VCaP (cell line): ENCODE measurements around the gene RIC3.
A peak's percentile ranks its signal among the peaks of the same experiment; 100 is the strongest.

Experiments
- H3K27ac ChIP-seq: fragments of 450-650 bp; 2 replicates; pipeline ENCODE4 v1.5.1; 2017
- TF ChIP-seq, protein P1 (sequence below): fragments of 450-650 bp; conservative IDR thresholded peaks from 2 replicates; pipeline ENCODE4 v1.5.1; 2017; ENCODE audit warnings: mild to moderate bottlenecking, moderate library complexity

Gene RIC3

DNA sequence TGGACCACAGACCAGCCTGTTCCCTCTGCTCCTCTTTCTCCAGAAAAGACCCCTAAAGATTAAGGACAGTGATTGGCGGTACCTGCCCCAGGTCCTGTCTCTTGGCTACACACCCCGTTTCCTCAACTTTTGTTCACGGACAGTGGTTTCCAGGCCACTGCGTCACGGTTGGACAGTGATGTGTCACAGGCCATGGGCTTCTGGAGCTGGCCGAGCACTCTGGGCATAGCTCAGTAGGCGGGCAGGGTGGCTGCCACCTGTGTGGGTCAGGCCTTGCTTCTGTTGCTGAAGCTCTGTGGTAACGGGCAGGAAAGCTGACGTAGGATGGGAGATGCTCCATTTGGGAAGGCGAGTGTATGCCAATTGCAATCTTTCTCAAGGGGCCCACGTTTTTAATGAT is 74.2 kb downstream of the RIC3 start:
- TF ChIP-seq, protein P1, sequence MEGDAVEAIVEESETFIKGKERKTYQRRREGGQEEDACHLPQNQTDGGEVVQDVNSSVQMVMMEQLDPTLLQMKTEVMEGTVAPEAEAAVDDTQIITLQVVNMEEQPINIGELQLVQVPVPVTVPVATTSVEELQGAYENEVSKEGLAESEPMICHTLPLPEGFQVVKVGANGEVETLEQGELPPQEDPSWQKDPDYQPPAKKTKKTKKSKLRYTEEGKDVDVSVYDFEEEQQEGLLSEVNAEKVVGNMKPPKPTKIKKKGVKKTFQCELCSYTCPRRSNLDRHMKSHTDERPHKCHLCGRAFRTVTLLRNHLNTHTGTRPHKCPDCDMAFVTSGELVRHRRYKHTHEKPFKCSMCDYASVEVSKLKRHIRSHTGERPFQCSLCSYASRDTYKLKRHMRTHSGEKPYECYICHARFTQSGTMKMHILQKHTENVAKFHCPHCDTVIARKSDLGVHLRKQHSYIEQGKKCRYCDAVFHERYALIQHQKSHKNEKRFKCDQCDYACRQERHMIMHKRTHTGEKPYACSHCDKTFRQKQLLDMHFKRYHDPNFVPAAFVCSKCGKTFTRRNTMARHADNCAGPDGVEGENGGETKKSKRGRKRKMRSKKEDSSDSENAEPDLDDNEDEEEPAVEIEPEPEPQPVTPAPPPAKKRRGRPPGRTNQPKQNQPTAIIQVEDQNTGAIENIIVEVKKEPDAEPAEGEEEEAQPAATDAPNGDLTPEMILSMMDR: no peak

DNA sequence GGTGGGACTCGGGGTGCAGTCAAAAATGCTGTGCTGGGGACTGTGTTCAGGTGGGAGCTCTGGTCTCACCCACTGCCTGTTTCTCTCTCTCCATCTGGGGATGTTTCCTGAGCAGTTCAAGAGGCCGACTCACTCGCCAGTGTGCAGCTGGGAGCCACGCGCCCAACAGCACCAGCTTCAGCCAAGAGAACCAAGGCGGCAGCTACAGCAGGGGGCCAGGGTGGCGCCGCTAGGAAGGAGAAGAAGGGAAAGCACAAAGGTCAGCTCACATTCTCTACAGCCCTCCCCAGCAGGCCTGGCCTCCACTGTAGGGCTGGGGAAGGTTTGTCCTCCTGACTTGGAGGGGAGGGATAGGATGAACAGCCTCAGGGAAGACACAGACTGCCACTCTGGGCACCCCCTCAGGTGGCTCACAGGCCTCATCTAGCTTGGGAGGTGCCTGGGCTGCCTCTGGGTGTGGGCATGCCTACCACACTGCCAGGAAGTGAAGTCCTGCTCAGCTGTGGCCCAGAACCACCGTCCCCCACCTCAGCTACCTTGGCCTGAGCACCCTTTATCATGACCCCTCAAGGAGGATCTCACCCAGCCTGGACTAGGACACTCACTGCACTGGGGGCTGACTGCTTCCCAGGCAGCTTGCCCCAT is 74.8 kb downstream of the RIC3 start:
- TF ChIP-seq, protein P1: no peak
- H3K27ac ChIP-seq: no peak overlapping the region

More for the DNA sequence above, 74.2 kb downstream of the RIC3 start:
- no peak overlapping the region for H3K27ac ChIP-seq

DNA sequence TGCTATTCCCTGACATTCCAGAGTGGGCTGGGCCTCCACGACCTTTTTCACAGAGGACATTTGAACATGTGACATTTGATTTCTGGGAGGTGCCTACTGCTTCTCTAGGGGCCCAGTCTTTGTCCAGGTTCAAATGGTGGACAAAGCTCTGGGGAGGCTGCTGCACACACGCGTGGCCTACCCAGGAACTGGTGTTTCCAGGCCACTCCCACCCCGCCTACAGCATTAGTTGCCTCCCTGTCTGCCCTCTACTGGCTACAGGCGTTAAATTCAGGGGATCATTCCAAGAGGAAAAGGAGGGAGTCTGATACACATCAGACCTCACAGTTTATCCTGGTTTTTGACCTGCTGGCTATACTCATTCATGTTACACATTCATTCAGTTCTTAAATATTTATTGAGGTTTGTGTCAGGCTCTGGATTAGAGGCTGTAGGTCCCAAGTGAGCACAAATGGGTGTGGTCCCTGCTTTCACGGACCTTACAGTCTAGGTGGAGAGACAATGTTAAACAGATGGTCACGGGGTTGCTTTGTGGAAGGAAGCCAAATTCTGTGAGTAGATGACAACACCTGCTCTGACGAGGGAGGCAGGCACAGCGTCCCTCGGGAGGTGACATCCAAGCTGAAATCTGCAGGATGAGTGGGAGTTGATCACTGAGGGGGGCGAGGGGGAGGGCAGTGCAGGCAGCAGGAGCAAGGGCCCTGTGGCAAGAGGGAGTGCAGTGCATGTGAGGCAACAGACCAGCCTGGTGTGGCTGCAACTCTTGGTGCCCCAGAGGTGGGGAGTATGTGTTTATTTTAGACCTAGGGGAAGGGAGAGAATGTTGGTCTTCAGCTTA is 76.0 kb downstream of the RIC3 start:
- H3K27ac ChIP-seq: 0 out of 2 replicates have a peak overlapping the region, but pooled peaks have one; percentile 8
- TF ChIP-seq, protein P1: peak; percentile 87

DNA sequence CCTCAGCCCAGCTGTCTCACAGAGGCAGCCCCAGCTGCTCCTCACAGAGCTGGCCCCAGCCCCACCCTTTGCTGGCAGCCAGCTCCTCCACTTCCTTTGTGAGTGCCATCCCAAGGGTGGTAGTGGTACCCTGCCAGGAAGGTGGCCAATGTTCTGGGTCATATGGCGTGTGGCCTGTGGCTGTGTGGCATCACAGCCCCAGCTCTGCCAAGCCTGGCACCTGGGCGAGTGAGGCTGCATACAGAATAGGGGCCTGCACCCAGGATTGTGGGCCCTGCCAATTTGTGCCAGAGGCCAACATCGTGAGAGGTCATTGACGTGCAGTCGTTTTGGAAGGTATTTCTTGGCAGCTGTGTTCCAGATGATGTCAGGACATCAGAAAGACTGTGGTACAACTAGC is 77.1 kb downstream of the RIC3 start:
- TF ChIP-seq, protein P1: no peak
- 0 out of 2 replicates have a peak overlapping the region, but pooled peaks have one; percentile 8 for H3K27ac ChIP-seq

DNA sequence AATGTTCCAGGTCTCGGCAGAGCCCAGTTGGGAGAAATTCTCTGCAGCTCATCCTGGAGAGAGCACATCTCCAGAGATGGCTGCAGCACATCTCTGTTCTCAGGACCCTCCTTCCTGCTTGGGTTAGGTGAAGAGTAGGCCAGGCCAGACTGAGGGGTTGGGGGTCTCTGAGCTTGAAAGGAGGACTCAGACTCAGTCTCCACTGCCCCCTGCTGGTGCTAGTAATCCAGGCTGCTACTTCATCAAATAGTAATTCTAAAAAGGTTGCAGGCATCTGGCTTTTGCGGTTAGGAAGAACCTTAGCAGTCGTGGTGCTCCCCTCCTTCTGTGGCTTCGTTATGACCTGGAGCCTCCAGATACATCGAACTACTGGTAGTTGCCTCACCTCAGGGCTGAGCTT is 78.1 kb downstream of the RIC3 start:
- H3K27ac ChIP-seq: no peak overlapping the region
- TF ChIP-seq, protein P1: peak; percentile 80

DNA sequence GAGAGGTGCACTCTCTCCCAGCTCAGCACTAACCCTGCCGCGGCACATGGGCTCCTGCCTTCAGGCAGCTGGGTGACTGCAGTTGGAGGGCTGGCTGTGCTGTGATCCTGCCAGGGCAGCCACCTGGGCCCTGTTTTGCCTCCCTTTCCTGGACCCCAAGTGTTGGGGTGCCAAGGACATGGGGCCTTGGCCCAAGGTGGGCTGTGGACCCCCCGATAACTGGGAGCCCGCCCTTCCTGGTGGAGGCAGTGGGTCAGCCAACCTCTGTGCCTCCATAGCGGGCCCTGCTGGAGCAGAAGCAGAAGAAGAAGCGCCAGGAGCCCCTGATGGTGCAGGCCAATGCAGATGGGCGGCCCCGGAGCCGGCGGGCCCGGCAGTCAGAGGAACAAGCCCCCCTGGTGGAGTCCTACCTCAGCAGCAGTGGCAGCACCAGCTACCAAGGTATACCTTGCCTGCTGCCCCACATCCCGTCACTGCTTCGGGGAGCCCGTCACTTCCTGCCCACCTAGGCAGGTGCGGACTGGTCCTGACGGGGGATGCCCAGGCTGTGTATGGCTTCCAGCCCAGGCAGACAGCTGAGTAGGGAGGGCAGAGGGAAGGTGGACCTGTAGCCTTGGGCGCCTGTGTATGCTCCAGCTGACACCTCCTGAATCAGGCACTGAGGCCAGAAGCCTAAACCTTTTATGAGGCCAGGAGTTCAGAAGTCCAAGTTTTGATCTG is 78.9 kb downstream of the RIC3 start:
- TF ChIP-seq, protein P1: no peak
- no peak overlapping the region for H3K27ac ChIP-seq

DNA sequence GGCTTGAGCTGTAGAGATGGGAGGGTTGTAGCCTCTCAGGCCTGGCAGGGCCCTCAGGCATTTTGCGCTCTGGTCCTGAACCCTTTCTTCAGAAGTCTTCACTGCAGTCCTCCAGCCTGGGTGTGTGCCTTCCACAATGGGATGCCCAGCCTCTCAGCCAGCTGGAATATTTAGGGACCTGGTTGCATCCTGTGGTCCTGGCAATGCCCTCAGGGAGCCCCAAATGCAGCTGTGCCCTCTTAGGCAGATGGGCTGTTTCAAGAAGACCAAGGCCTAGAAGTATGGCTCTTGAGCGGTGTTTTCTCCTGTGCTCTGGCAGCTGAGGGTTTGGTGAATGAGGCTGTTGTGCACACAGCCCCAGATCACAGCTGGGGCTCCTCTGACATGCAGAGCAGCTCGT is 81.1 kb downstream of the RIC3 start:
- TF ChIP-seq, protein P1: no peak
- no peak overlapping the region for H3K27ac ChIP-seq
